ENCODE measurements around the gene UPK1B. TPM values are rescaled to one million over a fixed set of nuclear protein-coding genes. Genes with fewer than 3 reads are reported as not detected.
A peak's percentile ranks its signal among the peaks of the same experiment; 100 is the strongest.

UPK1B gene
- total and polyA plus RNA-seq, 5 experiments from 2014 or later: not detected

- Mint-ChIP-seq H3K9me3 (no peaks in the 10 kb centered on the region), H3K36me3 (peaks cover 12 to 90% (median 35%) of the 10 kb centered on the region in 3 donors), H3K27me3 (no peaks in the 10 kb centered on the region), H3K4me1 (peaks cover 14 to 19% (median 18%) of the 10 kb centered on the region in 4 donors), H3K27ac (peak overlapping the region; percentile 51 to 95 (median 76)), H3K4me3 (peak overlapping the region in 6 of 10 donors; percentile 11 to 65 (median 38))
- POLR2A ChIA-PET: no interaction called here
- DNase-seq (peak in 1 of 10 donors; percentile 54), ATAC-seq (peak; percentile 44 to 95)
Observed at GRCh38 chr3:119219069-119219468, 45.7 kb downstream of the UPK1B start.

GRCh38 chr3:119220198-119220597 is 46.8 kb downstream of the UPK1B start:
- peaks cover 14 to 19% (median 18%) of the 10 kb centered on the region in 4 donors for H3K4me1 Mint-ChIP-seq
- no peaks in the 10 kb centered on the region for H3K27me3 Mint-ChIP-seq
- H3K9me3 Mint-ChIP-seq: no peaks in the 10 kb centered on the region
- ATAC-seq: no peak
- H3K36me3 Mint-ChIP-seq: peaks cover 12 to 87% (median 32%) of the 10 kb centered on the region in 3 donors
- peak overlapping the region in 6 of 10 donors; percentile 71 to 86 (median 80) for H3K27ac Mint-ChIP-seq
- no peak for DNase-seq
- no peak overlapping the region for H3K4me3 Mint-ChIP-seq
- POLR2A ChIA-PET: no interaction called here

- DNase-seq (no peak), ATAC-seq (no peak)
- Mint-ChIP-seq H3K4me3 (no peak overlapping the region), H3K27me3 (no peaks in the 10 kb centered on the region), H3K9me3 (no peaks in the 10 kb centered on the region), H3K27ac (peak overlapping the region in 5 of 10 donors; percentile 34 to 72 (median 56)), H3K4me1 (peaks cover 14 to 21% (median 19%) of the 10 kb centered on the region in 4 donors), H3K36me3 (peaks cover 6 to 81% (median 29%) of the 10 kb centered on the region in 3 donors)
- POLR2A ChIA-PET: no interaction called here
Observed at GRCh38 chr3:119220970-119221667, 47.7 kb downstream of the UPK1B start.

GRCh38 chr3:119221779-119222320 is 48.5 kb downstream of the UPK1B start:
- POLR2A ChIA-PET: no interaction called here
- no peaks in the 10 kb centered on the region for H3K27me3 Mint-ChIP-seq
- DNase-seq (no peak), ATAC-seq (no peak)
- no peaks in the 10 kb centered on the region for H3K9me3 Mint-ChIP-seq
- H3K27ac Mint-ChIP-seq: peak overlapping the region in 2 of 10 donors; percentile 48 to 56
- H3K36me3 Mint-ChIP-seq: peaks cover 8 to 81% (median 26%) of the 10 kb centered on the region in 3 donors
- no peak overlapping the region for H3K4me3 Mint-ChIP-seq
- H3K4me1 Mint-ChIP-seq: peaks cover 15 to 24% (median 22%) of the 10 kb centered on the region in 4 donors

GRCh38 chr3:119222391-119222790 is 49.0 kb downstream of the UPK1B start:
- Mint-ChIP-seq H3K4me3 (no peak overlapping the region), H3K27me3 (no peaks in the 10 kb centered on the region), H3K36me3 (peaks cover 8 to 80% (median 26%) of the 10 kb centered on the region in 3 donors), H3K9me3 (no peaks in the 10 kb centered on the region), H3K27ac (peak overlapping the region in 5 of 10 donors; percentile 1 to 80 (median 24)), H3K4me1 (peaks cover 16 to 27% (median 22%) of the 10 kb centered on the region in 4 donors)
- POLR2A ChIA-PET: no interaction called here
- ATAC-seq (no peak), DNase-seq (no peak)

- POLR2A ChIA-PET: no interaction called here
- H3K36me3 Mint-ChIP-seq: peaks cover 8 to 86% (median 28%) of the 10 kb centered on the region in 3 donors
- DNase-seq: no peak
- no peaks in the 10 kb centered on the region for H3K27me3 Mint-ChIP-seq
- H3K9me3 Mint-ChIP-seq: no peaks in the 10 kb centered on the region
- ATAC-seq: no peak
- H3K27ac Mint-ChIP-seq: peak overlapping the region in 1 of 10 donors; percentile 53
- peaks cover 19 to 38% (median 24%) of the 10 kb centered on the region in 4 donors for H3K4me1 Mint-ChIP-seq
- no peak overlapping the region for H3K4me3 Mint-ChIP-seq
Observed at GRCh38 chr3:119223511-119223910, 50.1 kb downstream of the UPK1B start.

- Mint-ChIP-seq H3K27me3 (no peaks in the 10 kb centered on the region), H3K27ac (peak overlapping the region in 1 of 10 donors; percentile 4), H3K36me3 (peaks cover 16 to 88% (median 37%) of the 10 kb centered on the region in 3 donors), H3K4me1 (peaks cover 4 to 30% (median 17%) of the 10 kb centered on the region in 4 donors), H3K9me3 (no peaks in the 10 kb centered on the region), H3K4me3 (no peak overlapping the region)
- ATAC-seq: no peak
- POLR2A ChIA-PET: no interaction called here
- DNase-seq: no peak
Observed at GRCh38 chr3:119225121-119225520, 51.7 kb downstream of the UPK1B start.

- Mint-ChIP-seq H3K9me3 (no peaks in the 10 kb centered on the region), H3K4me1 (peaks cover 5 to 30% (median 11%) of the 10 kb centered on the region in 4 donors), H3K27ac (no peak overlapping the region), H3K36me3 (peaks cover 16 to 84% (median 41%) of the 10 kb centered on the region in 3 donors), H3K27me3 (no peaks in the 10 kb centered on the region), H3K4me3 (no peak overlapping the region)
- ATAC-seq: no peak
- DNase-seq: no peak
- POLR2A ChIA-PET: no interaction called here
Observed at GRCh38 chr3:119227070-119227850, 53.9 kb downstream of the UPK1B start.

GRCh38 chr3:119228373-119229145 is 55.2 kb downstream of the UPK1B start:
- Mint-ChIP-seq H3K27me3 (no peaks in the 10 kb centered on the region), H3K4me3 (no peak overlapping the region), H3K4me1 (peaks cover 7 to 30% (median 11%) of the 10 kb centered on the region in 4 donors), H3K36me3 (peaks cover 16 to 80% (median 46%) of the 10 kb centered on the region in 3 donors), H3K27ac (peak overlapping the region in 1 of 10 donors; percentile 50), H3K9me3 (peaks cover 0 to 1% (median 0%) of the 10 kb centered on the region in 9 donors)
- POLR2A ChIA-PET: no interaction called here
- DNase-seq (no peak), ATAC-seq (no peak)

- Mint-ChIP-seq H3K4me3 (no peak overlapping the region), H3K9me3 (peaks cover 0 to 1% (median 0%) of the 10 kb centered on the region in 9 donors), H3K4me1 (peaks cover 8 to 30% (median 14%) of the 10 kb centered on the region in 4 donors), H3K27ac (no peak overlapping the region), H3K27me3 (no peaks in the 10 kb centered on the region), H3K36me3 (peaks cover 16 to 73% (median 48%) of the 10 kb centered on the region in 3 donors)
- DNase-seq (no peak), ATAC-seq (no peak)
- POLR2A ChIA-PET: no interaction called here
Observed at GRCh38 chr3:119229190-119229589, 55.8 kb downstream of the UPK1B start.

GRCh38 chr3:119230071-119230470 is 56.7 kb downstream of the UPK1B start:
- H3K4me3 Mint-ChIP-seq: no peak overlapping the region
- H3K27ac Mint-ChIP-seq: no peak overlapping the region
- peaks cover 0 to 1% (median 0%) of the 10 kb centered on the region in 9 donors for H3K9me3 Mint-ChIP-seq
- POLR2A ChIA-PET: no interaction called here
- H3K27me3 Mint-ChIP-seq: no peaks in the 10 kb centered on the region
- ATAC-seq (no peak), DNase-seq (no peak)
- peaks cover 10 to 36% (median 20%) of the 10 kb centered on the region in 4 donors for H3K4me1 Mint-ChIP-seq
- peaks cover 16 to 74% (median 47%) of the 10 kb centered on the region in 3 donors for H3K36me3 Mint-ChIP-seq

- Mint-ChIP-seq H3K36me3 (peaks cover 16 to 79% (median 51%) of the 10 kb centered on the region in 3 donors), H3K27ac (no peak overlapping the region), H3K4me3 (no peak overlapping the region), H3K9me3 (peaks cover 0 to 1% (median 0%) of the 10 kb centered on the region in 9 donors), H3K27me3 (no peaks in the 10 kb centered on the region), H3K4me1 (peaks cover 13 to 43% (median 27%) of the 10 kb centered on the region in 4 donors)
- no peak for ATAC-seq
- no peak for DNase-seq
- POLR2A ChIA-PET: no interaction called here
Observed at GRCh38 chr3:119230745-119231144, 57.3 kb downstream of the UPK1B start.

All from naive thymus-derived CD8-positive, alpha-beta T cell (primary cell).